GM12878 (cell line): Measurements from ENCODE around the gene RERE. TPM values are rescaled to one million over a fixed set of nuclear protein-coding genes. Genes with fewer than 3 reads are reported as not detected.

Experiments
- ATAC-seq: fragments of 200-7000 bp; cut with Tn5 transposase; 3 replicates; pipeline ENCODE4 v1.9.1; 2020; ENCODE audit warnings: mild to moderate bottlenecking, moderate library complexity
- BruUV-seq: library from RNA; stranded (reverse); fragments of 400-500 nt; replicated peaks from 2 replicates; lab custom pipeline; 2021; lab: Mats Ljungman, UMichigan
- CTCF ChIA-PET: fragments of 300-600 bp; sonication (Branson Sonifier 250); formaldehyde crosslinking; extraction: SDS; loops from one replicate; lab custom pipeline; 2021; ENCODE audit warnings: inconsistent platforms; lab: Yijun Ruan, JAX
- POLR2A ChIA-PET: fragments of 350-600 bp; formaldehyde crosslinking; extraction: SDS; loops from one replicate; lab custom pipeline; 2021; ENCODE audit warnings: inconsistent platforms; lab: Charles Lee
- RAD21 ChIA-PET: fragments of 300-600 bp; sonication (Branson Sonifier 250); formaldehyde crosslinking; loops from one replicate; lab custom pipeline; 2023; ENCODE audit warnings: antibody characterized with exemption; ENCODE audit not compliant: unreplicated experiment; lab: Charles Lee
- SMC1A ChIA-PET: fragments of 300-600 bp; sonication (Branson Sonifier 250); formaldehyde crosslinking; loops from one replicate; lab custom pipeline; 2023; ENCODE audit not compliant: unreplicated experiment, uncharacterized antibody; lab: Charles Lee
- DNase-seq: peaks from one replicate; pipeline ENCODE4 v3.0.0-alpha.2; 2011; ENCODE audit warnings: low read depth, low spot score
- FAIRE-seq: peaks from 3 replicates; lab custom pipeline; 2011; peaks lifted over from hg19 to GRCh38; lab: Jason Lieb, UNC
- H2AFZ ChIP-seq: 2 replicates; pipeline ENCODE4 v1.6.0; 2011; ENCODE audit warnings: low read depth, low read length, control low read depth; ENCODE audit not compliant: control insufficient read depth
- H3K27ac ChIP-seq: 2 replicates; pipeline ENCODE4 v1.5.1; 2011; ENCODE audit warnings: control low read depth; ENCODE audit not compliant: control insufficient read depth, insufficient read depth
- H3K27me3 ChIP-seq, 2 experiments: replicated peaks in 1 of 2; 2 replicates each; pipeline versions ENCODE4 v1.6.0 to v1.6.1; 2011; ENCODE audit warnings: low read length in 1 of 2; ENCODE audit not compliant: control insufficient read depth in 2 of 2, insufficient read depth in 2 of 2
- H3K36me3 ChIP-seq, 2 experiments: 2 replicates each; pipeline ENCODE4 v1.5.1; 2011; ENCODE audit warnings: low read length in 1 of 2; ENCODE audit not compliant: control insufficient read depth in 2 of 2, insufficient read depth in 2 of 2
- H3K4me1 ChIP-seq: 2 replicates; pipeline ENCODE4 v1.6.1; 2011; ENCODE audit warnings: mild to moderate bottlenecking, low read length, moderate library complexity, mixed read lengths; ENCODE audit not compliant: control insufficient read depth, insufficient read depth
- H3K4me2 ChIP-seq: 2 replicates; pipeline ENCODE4 v1.6.0; 2011; ENCODE audit warnings: control low read depth; ENCODE audit not compliant: control insufficient read depth, insufficient read depth
- H3K4me3 ChIP-seq: fragments of 200-600 bp; sonication (generic); 2 replicates; pipeline ENCODE4 v1.5.1; 2016
- H3K79me2 ChIP-seq: 2 replicates; pipeline ENCODE4 v1.6.0; 2011; ENCODE audit warnings: low read length; ENCODE audit not compliant: control insufficient read depth, insufficient read depth
- H3K9ac ChIP-seq: 2 replicates; pipeline ENCODE4 v1.8.0; 2011; ENCODE audit warnings: low read length, control low read depth, mixed read lengths; ENCODE audit not compliant: control insufficient read depth, insufficient read depth
- H3K9me3 ChIP-seq: replicated peaks from 3 replicates; pipeline ENCODE4 v1.5.1; 2011; ENCODE audit warnings: mild to moderate bottlenecking, low read length; ENCODE audit not compliant: control insufficient read depth, insufficient read depth
- H4K20me1 ChIP-seq: 2 replicates; pipeline ENCODE4 v1.6.0; 2011; ENCODE audit not compliant: control insufficient read depth, insufficient read depth
- ASH2L ChIP-seq: fragments of 300-600, 200-600 bp; sonication (generic); IDR thresholded peaks from 2 replicates; pipeline ENCODE4 v1.6.1; 2017; ENCODE audit warnings: low read depth, mild to moderate bottlenecking, borderline replicate concordance
- FOS ChIP-seq: IDR thresholded peaks from 3 replicates; pipeline ENCODE4 v1.6.1; 2011; ENCODE audit warnings: borderline replicate concordance; ENCODE audit not compliant: insufficient read length; ENCODE audit errors: extremely low read depth
- HDAC2 ChIP-seq: fragments of 200-600 bp; sonication (generic); IDR thresholded peaks from 2 replicates; pipeline ENCODE4 v1.6.1; 2017
- KAT2A ChIP-seq: conservative IDR thresholded peaks from 2 replicates; pipeline ENCODE4 v1.6.1; 2011; ENCODE audit warnings: low read depth, low read length; ENCODE audit not compliant: control insufficient read depth
- MTA3 ChIP-seq: IDR thresholded peaks from 2 replicates; pipeline ENCODE4 v1.6.1; 2012; ENCODE audit warnings: low read length, inconsistent platforms, borderline replicate concordance
- NR2C1 ChIP-seq: fragments of 450-650 bp; IDR thresholded peaks from 2 replicates; pipeline ENCODE4 v1.6.1; 2017; ENCODE audit warnings: antibody characterized with exemption, mild to moderate bottlenecking, moderate library complexity
- NR2C2 ChIP-seq: IDR thresholded peaks from 2 replicates; pipeline ENCODE4 v1.6.1; 2011; ENCODE audit warnings: borderline replicate concordance, low read depth; ENCODE audit not compliant: control insufficient read depth, insufficient read length
- NR2F1 ChIP-seq: fragments of 450-650 bp; conservative IDR thresholded peaks from 2 replicates; pipeline ENCODE4 v1.6.1; 2017; ENCODE audit warnings: mild to moderate bottlenecking
- NRF1 ChIP-seq: conservative IDR thresholded peaks from 2 replicates; pipeline ENCODE4 v1.6.1; 2011; ENCODE audit warnings: mild to moderate bottlenecking, low read depth, low read length, improper control_type of control experiment
- RBBP5 ChIP-seq: fragments of 200-600 bp; sonication (generic); conservative IDR thresholded peaks from 2 replicates; pipeline ENCODE4 v1.6.1; 2016
- TAF1 ChIP-seq: IDR thresholded peaks from 2 replicates; pipeline ENCODE4 v1.6.1; 2011; ENCODE audit warnings: mild to moderate bottlenecking, low read depth, low read length, borderline replicate concordance
- ZBED1 ChIP-seq: IDR thresholded peaks from 2 replicates; pipeline ENCODE4 v1.6.1; 2016; ENCODE audit warnings: borderline replicate concordance
- WGBS: methylation state at CpG from one replicate; pipeline ENCODE4 v1.1.6; 2016; ENCODE audit warnings: low lambda C conversion rate; ENCODE audit not compliant: insufficient replicate concordance, insufficient coverage; ENCODE audit errors: missing lambda C conversion rate; 5-methylcytosine and 5-hydroxymethylcytosine counted together
- in situ Hi-C: fragments of 300-500 bp; cut with MboI; formaldehyde crosslinking; loops from 9 replicates; pipeline ENCODE4 v1.14.3; 2018; ENCODE audit warnings: mixed read lengths
- intact Hi-C: fragments of 100-400 bp; cut with micrococcal nuclease; formaldehyde crosslinking; loops from one replicate; pipeline ENCODE4 v1.14.2; 2022; ENCODE audit not compliant: unreplicated experiment
- polyA plus RNA-seq, 11 experiments: library from polyadenylated mRNA; depleted of rRNA in 4 of 11; unstranded in 6 of 11; stranded (reverse) in 5 of 11; fragments of >200 nt; fragmentation: Nextera tagmentation in 4 of 11; fragmentation: Illumina TruSeq in 1 of 11; extraction: Ambion mirVana in 4 of 11; extraction: Trizol in 1 of 11; gene quantifications; 1 replicate in 1 of 11; 2 replicates in 10 of 11; pipeline versions ENCODE4 v1.2.1 to v1.2.3, GENCODE V29; 2011 to 2016; ENCODE audit warnings: inconsistent platforms in 2 of 11, missing spikeins in 2 of 11, low read depth in 1 of 11
- total RNA-seq, 4 experiments: library from RNA; depleted of rRNA in 3 of 4; stranded (reverse); fragments of >200 nt in 3 of 4; fragmentation: Illumina TruSeq in 1 of 4; extraction: Trizol in 1 of 4; gene quantifications; 2 replicates each; pipeline versions ENCODE4 v1.2.1 to v1.2.3, GENCODE V29; 2013 to 2021
- TF ChIP-seq, protein P1 (sequence below): IDR thresholded peaks from 2 replicates; pipeline ENCODE4 v1.6.1; 2012; ENCODE audit warnings: low read depth, low read length, improper control_type of control experiment
- TF ChIP-seq, protein P2 (sequence below): fragments of 450-650 bp; IDR thresholded peaks from 2 replicates; pipeline ENCODE4 v1.6.1; 2018; ENCODE audit warnings: borderline replicate concordance, mild to moderate bottlenecking; ENCODE audit not compliant: partially characterized antibody
- TF ChIP-seq, protein P3 (sequence below): fragments of 450-650 bp; IDR thresholded peaks from 2 replicates; pipeline ENCODE4 v1.6.1; 2017; ENCODE audit warnings: mild to moderate bottlenecking, moderate library complexity
- TF ChIP-seq, protein P4 (sequence below): fragments of 450-650 bp; IDR thresholded peaks from 2 replicates; pipeline ENCODE4 v1.6.1; 2017; ENCODE audit warnings: low read depth, mild to moderate bottlenecking, moderate library complexity

RERE gene
- total and polyA plus RNA-seq, 10 of the 15 experiments (the other 5 are each of a cell fraction or from before 2014, with no cell fraction given) = 5.2 to 60.5 (median 20.2) TPM

DNA sequence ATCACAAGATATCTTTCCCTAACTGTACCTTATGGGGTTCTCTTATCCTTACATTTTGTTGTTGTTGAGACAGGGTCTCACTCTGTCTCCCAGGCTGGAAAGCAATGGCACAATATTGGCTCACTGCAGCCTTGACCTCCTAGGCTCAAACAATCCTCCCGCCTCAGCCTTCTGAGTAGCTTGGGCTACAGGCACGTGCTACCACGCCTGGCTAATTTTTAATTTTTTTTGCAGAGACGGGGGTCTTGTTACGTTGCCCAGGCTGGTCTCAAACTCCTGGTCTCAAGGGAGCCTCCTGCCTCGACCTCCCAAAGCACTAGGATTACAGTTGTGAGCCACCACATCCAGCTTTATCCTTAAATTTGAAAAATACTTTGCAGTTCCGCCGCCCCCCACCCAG is 10.4 kb downstream of the RERE start:
- H2AFZ ChIP-seq = no peak overlapping the region
- WGBS = 78% methylated on average over 8 of the region's 8 CpGs
- H3K79me2 ChIP-seq = peaks cover 21% of the 10 kb centered on the region
- DNase-seq (no peak), ATAC-seq (no peak), FAIRE-seq (no peak)
- no peaks in the 10 kb centered on the region for H3K36me3 ChIP-seq
- ChIA-PET CTCF (interaction anchor here (1.2 kb wide), 1 partner anchor 53 kb away, joined by 4 read pairs; no protein-coding TSS in a partner anchor), RAD21 (interaction anchor here (1.8 kb wide), 1 partner anchor 42 kb away, joined by 6 read pairs; no protein-coding TSS in a partner anchor), POLR2A (interaction anchor here (0.5 kb wide), 1 partner anchor 10 kb away, joined by 3 read pairs; no protein-coding TSS in a partner anchor), SMC1A (interaction anchor here (0.5 kb wide), 1 partner anchor 14 kb away, joined by 3 read pairs; no protein-coding TSS in a partner anchor)
- no peaks in the 10 kb centered on the region for H3K9me3 ChIP-seq
- no TSS peak for BruUV-seq
- no peak overlapping the region for H3K4me3 ChIP-seq
- H3K27ac ChIP-seq = no peak overlapping the region
- no peaks in the 10 kb centered on the region for H3K27me3 ChIP-seq
- no peak overlapping the region for H3K9ac ChIP-seq
- H3K4me1 ChIP-seq = no peaks in the 10 kb centered on the region
- no peak overlapping the region for H3K4me2 ChIP-seq
- H4K20me1 ChIP-seq = no peaks in the 10 kb centered on the region
- intact Hi-C loops (no loop called here), in situ Hi-C loops (no loop called here)
- TF ChIP-seq, protein P1, sequence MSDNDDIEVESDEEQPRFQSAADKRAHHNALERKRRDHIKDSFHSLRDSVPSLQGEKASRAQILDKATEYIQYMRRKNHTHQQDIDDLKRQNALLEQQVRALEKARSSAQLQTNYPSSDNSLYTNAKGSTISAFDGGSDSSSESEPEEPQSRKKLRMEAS = no peak
- TF ChIP-seq ASH2L (no peak), NR2C2 (no peak), MTA3 (no peak), KAT2A (no peak), NR2C1 (no peak), TAF1 (no peak), ZBED1 (no peak), HDAC2 (no peak), RBBP5 (no peak), FOS (no peak), NRF1 (no peak), NR2F1 (no peak)
- TF ChIP-seq, protein P2, sequence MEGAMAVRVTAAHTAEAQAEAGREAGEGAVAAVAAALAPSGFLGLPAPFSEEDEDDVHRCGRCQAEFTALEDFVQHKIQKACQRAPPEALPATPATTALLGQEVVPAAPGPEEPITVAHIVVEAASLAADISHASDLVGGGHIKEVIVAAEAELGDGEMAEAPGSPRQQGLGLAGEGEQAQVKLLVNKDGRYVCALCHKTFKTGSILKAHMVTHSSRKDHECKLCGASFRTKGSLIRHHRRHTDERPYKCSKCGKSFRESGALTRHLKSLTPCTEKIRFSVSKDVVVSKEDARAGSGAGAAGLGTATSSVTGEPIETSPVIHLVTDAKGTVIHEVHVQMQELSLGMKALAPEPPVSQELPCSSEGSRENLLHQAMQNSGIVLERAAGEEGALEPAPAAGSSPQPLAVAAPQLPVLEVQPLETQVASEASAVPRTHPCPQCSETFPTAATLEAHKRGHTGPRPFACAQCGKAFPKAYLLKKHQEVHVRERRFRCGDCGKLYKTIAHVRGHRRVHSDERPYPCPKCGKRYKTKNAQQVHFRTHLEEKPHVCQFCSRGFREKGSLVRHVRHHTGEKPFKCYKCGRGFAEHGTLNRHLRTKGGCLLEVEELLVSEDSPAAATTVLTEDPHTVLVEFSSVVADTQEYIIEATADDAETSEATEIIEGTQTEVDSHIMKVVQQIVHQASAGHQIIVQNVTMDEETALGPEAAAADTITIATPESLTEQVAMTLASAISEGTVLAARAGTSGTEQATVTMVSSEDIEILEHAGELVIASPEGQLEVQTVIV = no peak
- TF ChIP-seq, protein P3, sequence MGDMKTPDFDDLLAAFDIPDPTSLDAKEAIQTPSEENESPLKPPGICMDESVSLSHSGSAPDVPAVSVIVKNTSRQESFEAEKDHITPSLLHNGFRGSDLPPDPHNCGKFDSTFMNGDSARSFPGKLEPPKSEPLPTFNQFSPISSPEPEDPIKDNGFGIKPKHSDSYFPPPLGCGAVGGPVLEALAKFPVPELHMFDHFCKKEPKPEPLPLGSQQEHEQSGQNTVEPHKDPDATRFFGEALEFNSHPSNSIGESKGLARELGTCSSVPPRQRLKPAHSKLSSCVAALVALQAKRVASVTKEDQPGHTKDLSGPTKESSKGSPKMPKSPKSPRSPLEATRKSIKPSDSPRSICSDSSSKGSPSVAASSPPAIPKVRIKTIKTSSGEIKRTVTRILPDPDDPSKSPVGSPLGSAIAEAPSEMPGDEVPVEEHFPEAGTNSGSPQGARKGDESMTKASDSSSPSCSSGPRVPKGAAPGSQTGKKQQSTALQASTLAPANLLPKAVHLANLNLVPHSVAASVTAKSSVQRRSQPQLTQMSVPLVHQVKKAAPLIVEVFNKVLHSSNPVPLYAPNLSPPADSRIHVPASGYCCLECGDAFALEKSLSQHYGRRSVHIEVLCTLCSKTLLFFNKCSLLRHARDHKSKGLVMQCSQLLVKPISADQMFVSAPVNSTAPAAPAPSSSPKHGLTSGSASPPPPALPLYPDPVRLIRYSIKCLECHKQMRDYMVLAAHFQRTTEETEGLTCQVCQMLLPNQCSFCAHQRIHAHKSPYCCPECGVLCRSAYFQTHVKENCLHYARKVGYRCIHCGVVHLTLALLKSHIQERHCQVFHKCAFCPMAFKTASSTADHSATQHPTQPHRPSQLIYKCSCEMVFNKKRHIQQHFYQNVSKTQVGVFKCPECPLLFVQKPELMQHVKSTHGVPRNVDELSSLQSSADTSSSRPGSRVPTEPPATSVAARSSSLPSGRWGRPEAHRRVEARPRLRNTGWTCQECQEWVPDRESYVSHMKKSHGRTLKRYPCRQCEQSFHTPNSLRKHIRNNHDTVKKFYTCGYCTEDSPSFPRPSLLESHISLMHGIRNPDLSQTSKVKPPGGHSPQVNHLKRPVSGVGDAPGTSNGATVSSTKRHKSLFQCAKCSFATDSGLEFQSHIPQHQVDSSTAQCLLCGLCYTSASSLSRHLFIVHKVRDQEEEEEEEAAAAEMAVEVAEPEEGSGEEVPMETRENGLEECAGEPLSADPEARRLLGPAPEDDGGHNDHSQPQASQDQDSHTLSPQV = no peak
- TF ChIP-seq, protein P4, sequence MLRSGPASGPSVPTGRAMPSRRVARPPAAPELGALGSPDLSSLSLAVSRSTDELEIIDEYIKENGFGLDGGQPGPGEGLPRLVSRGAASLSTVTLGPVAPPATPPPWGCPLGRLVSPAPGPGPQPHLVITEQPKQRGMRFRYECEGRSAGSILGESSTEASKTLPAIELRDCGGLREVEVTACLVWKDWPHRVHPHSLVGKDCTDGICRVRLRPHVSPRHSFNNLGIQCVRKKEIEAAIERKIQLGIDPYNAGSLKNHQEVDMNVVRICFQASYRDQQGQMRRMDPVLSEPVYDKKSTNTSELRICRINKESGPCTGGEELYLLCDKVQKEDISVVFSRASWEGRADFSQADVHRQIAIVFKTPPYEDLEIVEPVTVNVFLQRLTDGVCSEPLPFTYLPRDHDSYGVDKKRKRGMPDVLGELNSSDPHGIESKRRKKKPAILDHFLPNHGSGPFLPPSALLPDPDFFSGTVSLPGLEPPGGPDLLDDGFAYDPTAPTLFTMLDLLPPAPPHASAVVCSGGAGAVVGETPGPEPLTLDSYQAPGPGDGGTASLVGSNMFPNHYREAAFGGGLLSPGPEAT = no peak
